ENCODE data around the gene PCNA. TPM values are rescaled to one million over a fixed set of nuclear protein-coding genes. Genes with fewer than 3 reads are reported as not detected.
A peak's percentile ranks its signal among the peaks of the same experiment; 100 is the strongest.

Gene PCNA
- total and polyA plus RNA-seq, 8 donors = 0.87 to 82.3 (median 65.8) TPM

DNA sequence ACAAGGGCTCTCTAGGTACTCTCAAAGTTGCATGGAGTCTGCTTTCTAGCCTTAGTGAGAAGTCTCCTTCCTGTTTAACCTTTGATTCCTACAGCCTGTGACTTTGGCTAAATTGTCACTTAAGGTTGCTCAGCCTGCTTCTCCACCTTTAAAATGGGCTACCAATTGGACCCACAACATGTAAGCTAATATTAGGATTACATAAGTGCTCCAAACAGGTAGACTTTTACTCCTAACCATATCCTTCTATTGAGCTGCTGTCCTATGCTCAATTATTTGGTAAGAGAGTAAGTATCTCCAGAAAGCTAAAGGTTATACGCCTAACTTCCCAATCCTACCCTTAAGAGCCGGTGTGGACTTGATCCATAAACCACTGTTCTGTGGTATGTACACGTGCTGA, 2.9 kb downstream of the PCNA start:
- Histone ChIP-seq H3K36me3 (peaks cover 21 to 37% (median 35%) of the 10 kb centered on the region in 4 donors), H3K4me1 (peaks cover 20 to 41% (median 34%) of the 10 kb centered on the region in 4 donors), H3K9me3 (no peaks in the 10 kb centered on the region), H3K4me3 (no peak overlapping the region), H3K27ac (no peak overlapping the region), H3K27me3 (no peaks in the 10 kb centered on the region)
- DNase-seq = no peak
- TF ChIP-seq EP300 (IDR thresholded peaks at IDR 0.05) = no peak
- TF ChIP-seq, protein P1, sequence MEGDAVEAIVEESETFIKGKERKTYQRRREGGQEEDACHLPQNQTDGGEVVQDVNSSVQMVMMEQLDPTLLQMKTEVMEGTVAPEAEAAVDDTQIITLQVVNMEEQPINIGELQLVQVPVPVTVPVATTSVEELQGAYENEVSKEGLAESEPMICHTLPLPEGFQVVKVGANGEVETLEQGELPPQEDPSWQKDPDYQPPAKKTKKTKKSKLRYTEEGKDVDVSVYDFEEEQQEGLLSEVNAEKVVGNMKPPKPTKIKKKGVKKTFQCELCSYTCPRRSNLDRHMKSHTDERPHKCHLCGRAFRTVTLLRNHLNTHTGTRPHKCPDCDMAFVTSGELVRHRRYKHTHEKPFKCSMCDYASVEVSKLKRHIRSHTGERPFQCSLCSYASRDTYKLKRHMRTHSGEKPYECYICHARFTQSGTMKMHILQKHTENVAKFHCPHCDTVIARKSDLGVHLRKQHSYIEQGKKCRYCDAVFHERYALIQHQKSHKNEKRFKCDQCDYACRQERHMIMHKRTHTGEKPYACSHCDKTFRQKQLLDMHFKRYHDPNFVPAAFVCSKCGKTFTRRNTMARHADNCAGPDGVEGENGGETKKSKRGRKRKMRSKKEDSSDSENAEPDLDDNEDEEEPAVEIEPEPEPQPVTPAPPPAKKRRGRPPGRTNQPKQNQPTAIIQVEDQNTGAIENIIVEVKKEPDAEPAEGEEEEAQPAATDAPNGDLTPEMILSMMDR (IDR thresholded peaks at IDR 0.05) = no peak
- no peak for TF ChIP-seq POLR2A (IDR thresholded peaks at IDR 0.05)
- TF ChIP-seq POLR2AphosphoS5 (IDR thresholded peaks at IDR 0.05) = no peak
- intact Hi-C loops (cut with DNase I; ENCODE audit: low total_unique reads) = no loop called here
- WGBS, 5 donors = 51 to 79% (median 76%) methylated on average over 3 of the region's 3 CpGs

DNA sequence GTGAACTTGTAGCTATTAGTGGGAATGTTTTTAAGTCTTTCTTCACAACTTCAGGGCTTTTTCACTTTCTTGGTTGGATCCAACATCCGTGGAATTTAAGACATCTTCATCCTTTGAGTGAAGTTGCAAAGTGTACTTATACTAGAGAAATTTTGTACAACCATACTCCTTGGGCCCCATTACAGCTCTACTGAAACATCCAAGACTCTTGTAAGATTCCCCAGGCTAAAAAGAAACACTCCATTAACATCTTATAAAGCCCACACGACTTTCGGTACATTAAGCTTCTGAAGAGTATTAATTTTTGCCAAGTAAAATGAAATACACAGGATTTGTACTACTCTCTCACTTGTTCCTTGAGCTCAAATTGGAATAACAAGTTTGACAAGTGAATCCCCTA, 5.4 kb downstream of the PCNA start:
- intact Hi-C loops (cut with DNase I; ENCODE audit: low total_unique reads) = no loop called here
- H3K4me3 ChIP-seq = no peak overlapping the region
- H3K36me3 ChIP-seq = peaks cover 24 to 56% (median 52%) of the 10 kb centered on the region in 4 donors
- H3K4me1 ChIP-seq = peaks cover 25 to 40% (median 30%) of the 10 kb centered on the region in 4 donors
- 21 to 83% (median 69%) methylated on average over 3 of the region's 3 CpGs for WGBS, 5 donors
- TF ChIP-seq POLR2A (IDR thresholded peaks at IDR 0.05) = no peak
- TF ChIP-seq, protein P1 (IDR thresholded peaks at IDR 0.05) = no peak
- no peak for TF ChIP-seq EP300 (IDR thresholded peaks at IDR 0.05)
- TF ChIP-seq POLR2AphosphoS5 (IDR thresholded peaks at IDR 0.05) = no peak
- no peak overlapping the region for H3K27ac ChIP-seq
- no peaks in the 10 kb centered on the region for H3K9me3 ChIP-seq
- no peaks in the 10 kb centered on the region for H3K27me3 ChIP-seq
- no peak for DNase-seq

DNA sequence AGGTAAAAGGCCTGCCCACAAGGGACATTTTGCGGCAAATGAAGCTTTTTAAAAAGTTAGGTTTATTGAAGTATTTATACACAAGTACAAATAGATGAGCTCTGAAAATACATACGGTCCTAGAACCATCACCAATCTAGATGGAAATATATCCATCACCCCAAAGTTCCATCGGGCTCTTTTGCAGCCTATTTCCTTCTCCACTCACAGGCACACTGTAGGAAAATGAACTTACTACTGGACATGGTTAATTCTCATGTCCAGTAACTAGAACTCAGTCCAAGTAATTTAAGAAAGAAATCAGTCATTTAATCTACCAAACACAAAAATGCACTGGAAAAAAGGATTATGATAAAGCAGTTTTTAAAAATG, 6.2 kb downstream of the PCNA start:
- peaks cover 20 to 34% (median 23%) of the 10 kb centered on the region in 4 donors for H3K4me1 ChIP-seq
- H3K9me3 ChIP-seq = no peaks in the 10 kb centered on the region
- no peaks in the 10 kb centered on the region for H3K27me3 ChIP-seq
- TF ChIP-seq POLR2AphosphoS5 (IDR thresholded peaks at IDR 0.05) (no peak), EP300 (IDR thresholded peaks at IDR 0.05) (no peak), POLR2A (IDR thresholded peaks at IDR 0.05) (no peak)
- TF ChIP-seq, protein P1 (IDR thresholded peaks at IDR 0.05) = no peak
- H3K4me3 ChIP-seq = peak overlapping the region; percentile 71 to 90 (median 81)
- peaks cover 24 to 64% (median 60%) of the 10 kb centered on the region in 4 donors for H3K36me3 ChIP-seq
- WGBS, 5 donors = 21 to 36% (median 26%) methylated on average over 3 of the region's 3 CpGs
- no peak for DNase-seq
- H3K27ac ChIP-seq = peak overlapping the region; percentile 92 to 99 (median 97)
- intact Hi-C loops (cut with DNase I; ENCODE audit: low total_unique reads) = no loop called here

DNA sequence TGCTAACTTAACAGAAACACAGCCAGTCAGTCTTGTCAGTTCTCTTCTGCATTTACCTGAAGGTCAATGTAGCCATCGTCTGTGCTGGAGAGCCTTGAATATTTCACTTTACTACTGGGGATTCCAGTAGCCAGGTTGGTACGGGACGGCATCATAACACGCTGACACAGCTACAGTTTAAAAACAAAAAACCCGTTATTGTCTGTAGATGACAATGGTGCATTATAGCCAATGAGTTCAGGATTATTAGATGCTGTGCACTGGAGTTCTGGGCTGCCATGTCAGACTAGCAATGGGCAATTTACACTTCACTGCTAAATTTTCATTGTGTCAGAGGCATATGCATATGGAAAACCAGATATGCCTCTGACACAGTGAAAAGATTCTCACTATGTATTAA, 10.5 kb downstream of the PCNA start:
- Histone ChIP-seq H3K4me1 (peaks cover 11 to 21% (median 14%) of the 10 kb centered on the region in 4 donors), H3K9me3 (no peaks in the 10 kb centered on the region), H3K27me3 (no peaks in the 10 kb centered on the region), H3K36me3 (peaks cover 43 to 73% (median 71%) of the 10 kb centered on the region in 4 donors), H3K27ac (no peak overlapping the region), H3K4me3 (no peak overlapping the region)
- intact Hi-C loops (cut with DNase I; ENCODE audit: low total_unique reads) = no loop called here
- TF ChIP-seq, protein P1 (IDR thresholded peaks at IDR 0.05) = no peak
- TF ChIP-seq POLR2A (IDR thresholded peaks at IDR 0.05) (no peak), POLR2AphosphoS5 (IDR thresholded peaks at IDR 0.05) (no peak), EP300 (IDR thresholded peaks at IDR 0.05) (no peak)
- no peak for DNase-seq
- 83 to 89% (median 85%) methylated on average over 5 of the region's 5 CpGs for WGBS, 5 donors

Data from stomach (tissue), 9 donors.